ENCODE data around the gene DYSF.

DYSF gene

GRCh38 chr2:71711133-71711855 lies 257.9 kb downstream of the DYSF start:
- no peak for DNase-seq

- no peak for DNase-seq
These were observed 258.9 kb downstream of the DYSF start for GRCh38 chr2:71712158-71712818.

GRCh38 chr2:71713581-71714580 lies 260.5 kb downstream of the DYSF start:
- DNase-seq, result no peak

- DNase-seq, result no peak
These were observed 261.4 kb downstream of the DYSF start for GRCh38 chr2:71714601-71715240.

- DNase-seq, result no peak
These were observed 261.9 kb downstream of the DYSF start for GRCh38 chr2:71715241-71715750.

GRCh38 chr2:71715951-71716696 lies 262.8 kb downstream of the DYSF start:
- DNase-seq, result no peak

GRCh38 chr2:71716697-71717624 lies 263.6 kb downstream of the DYSF start:
- DNase-seq, result no peak

- DNase-seq, result no peak
These were observed 265.3 kb downstream of the DYSF start for GRCh38 chr2:71718686-71719085.

- no peak for DNase-seq
These were observed 266.3 kb downstream of the DYSF start for GRCh38 chr2:71719520-71720282.

- no peak for DNase-seq
These were observed 266.9 kb downstream of the DYSF start for GRCh38 chr2:71720283-71720560.

- DNase-seq, result no peak
These were observed 267.4 kb downstream of the DYSF start for GRCh38 chr2:71720596-71721361.

- DNase-seq, result no peak
These were observed 268.0 kb downstream of the DYSF start for GRCh38 chr2:71721362-71721665.

GRCh38 chr2:71721669-71722068 lies 268.3 kb downstream of the DYSF start:
- no peak for DNase-seq

- DNase-seq, result no peak
These were observed 268.9 kb downstream of the DYSF start for GRCh38 chr2:71722286-71722685.

GRCh38 chr2:71724793-71725192 lies 271.4 kb downstream of the DYSF start:
- no peak for DNase-seq

- no peak for DNase-seq
These were observed 272.5 kb downstream of the DYSF start for GRCh38 chr2:71725836-71726235.

- DNase-seq, result no peak
These were observed 274.2 kb downstream of the DYSF start for GRCh38 chr2:71727562-71727961.

GRCh38 chr2:71728036-71728435 lies 274.7 kb downstream of the DYSF start:
- no peak for DNase-seq

GRCh38 chr2:71730785-71731383 lies 277.5 kb downstream of the DYSF start:
- DNase-seq, result no peak
